ENCODE data around the gene AQP12B.
"Not testable (repeated sequence)": the region's sequence is repeated elsewhere in the genome, so short reads cannot be mapped to it uniquely, and the experiment has no call there.

Gene AQP12B

DNA sequence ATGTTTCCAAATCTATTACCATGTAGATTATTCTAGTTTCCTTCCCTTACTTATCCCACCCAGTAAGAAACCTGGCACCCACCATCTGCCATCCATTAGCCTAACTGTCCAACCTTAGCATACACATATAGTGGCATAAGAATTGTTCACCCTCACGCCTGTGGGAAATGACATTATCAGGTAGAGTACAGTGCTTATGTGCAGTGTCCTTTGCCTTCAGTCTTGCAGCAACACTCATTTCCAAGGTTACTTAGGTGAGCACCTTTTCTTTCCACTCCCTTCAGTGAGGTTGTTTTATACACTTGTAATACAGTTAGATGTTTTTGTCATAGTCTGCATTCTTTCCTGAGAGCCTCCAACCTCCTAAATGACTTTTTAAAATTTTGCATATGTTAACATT is 18.1 kb downstream of the AQP12B start:
- ATAC-seq (ENCODE audit: low read depth) = no peak
- Histone ChIP-seq H3K9me3 (ENCODE audit: severe bottlenecking) (no peaks in the 10 kb centered on the region), H3K27ac (ENCODE audit: poor library complexity, severe bottlenecking) (no peak overlapping the region), H3K36me3 (ENCODE audit: low read depth) (no peaks in the 10 kb centered on the region), H3K4me1 (ENCODE audit: insufficient read depth, poor library complexity, severe bottlenecking) (no peaks in the 10 kb centered on the region), H3K27me3 (ENCODE audit: insufficient read depth, poor library complexity, severe bottlenecking) (peaks cover 58% of the 10 kb centered on the region), H3K4me3 (ENCODE audit: severe bottlenecking) (no peak overlapping the region)
- TF ChIP-seq, protein P1, sequence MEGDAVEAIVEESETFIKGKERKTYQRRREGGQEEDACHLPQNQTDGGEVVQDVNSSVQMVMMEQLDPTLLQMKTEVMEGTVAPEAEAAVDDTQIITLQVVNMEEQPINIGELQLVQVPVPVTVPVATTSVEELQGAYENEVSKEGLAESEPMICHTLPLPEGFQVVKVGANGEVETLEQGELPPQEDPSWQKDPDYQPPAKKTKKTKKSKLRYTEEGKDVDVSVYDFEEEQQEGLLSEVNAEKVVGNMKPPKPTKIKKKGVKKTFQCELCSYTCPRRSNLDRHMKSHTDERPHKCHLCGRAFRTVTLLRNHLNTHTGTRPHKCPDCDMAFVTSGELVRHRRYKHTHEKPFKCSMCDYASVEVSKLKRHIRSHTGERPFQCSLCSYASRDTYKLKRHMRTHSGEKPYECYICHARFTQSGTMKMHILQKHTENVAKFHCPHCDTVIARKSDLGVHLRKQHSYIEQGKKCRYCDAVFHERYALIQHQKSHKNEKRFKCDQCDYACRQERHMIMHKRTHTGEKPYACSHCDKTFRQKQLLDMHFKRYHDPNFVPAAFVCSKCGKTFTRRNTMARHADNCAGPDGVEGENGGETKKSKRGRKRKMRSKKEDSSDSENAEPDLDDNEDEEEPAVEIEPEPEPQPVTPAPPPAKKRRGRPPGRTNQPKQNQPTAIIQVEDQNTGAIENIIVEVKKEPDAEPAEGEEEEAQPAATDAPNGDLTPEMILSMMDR (IDR thresholded peaks at IDR 0.05; ENCODE audit: poor library complexity, severe bottlenecking) = no peak
- no peak for DNase-seq (ENCODE audit: low spot score)

- Histone ChIP-seq H3K27me3 (ENCODE audit: insufficient read depth, poor library complexity, severe bottlenecking) (peaks cover 57% of the 10 kb centered on the region), H3K4me3 (ENCODE audit: severe bottlenecking) (no peak overlapping the region), H3K27ac (ENCODE audit: poor library complexity, severe bottlenecking) (no peak overlapping the region), H3K4me1 (ENCODE audit: insufficient read depth, poor library complexity, severe bottlenecking) (no peaks in the 10 kb centered on the region), H3K36me3 (ENCODE audit: low read depth) (no peaks in the 10 kb centered on the region), H3K9me3 (ENCODE audit: severe bottlenecking) (no peaks in the 10 kb centered on the region)
- ATAC-seq (ENCODE audit: low read depth) = no peak
- DNase-seq (ENCODE audit: low spot score) = no peak
- TF ChIP-seq, protein P1 (IDR thresholded peaks at IDR 0.05; ENCODE audit: poor library complexity, severe bottlenecking) = no peak
These were observed 19.0 kb downstream of the AQP12B start for GRCh38 chr2:240663546-240664190.

DNA sequence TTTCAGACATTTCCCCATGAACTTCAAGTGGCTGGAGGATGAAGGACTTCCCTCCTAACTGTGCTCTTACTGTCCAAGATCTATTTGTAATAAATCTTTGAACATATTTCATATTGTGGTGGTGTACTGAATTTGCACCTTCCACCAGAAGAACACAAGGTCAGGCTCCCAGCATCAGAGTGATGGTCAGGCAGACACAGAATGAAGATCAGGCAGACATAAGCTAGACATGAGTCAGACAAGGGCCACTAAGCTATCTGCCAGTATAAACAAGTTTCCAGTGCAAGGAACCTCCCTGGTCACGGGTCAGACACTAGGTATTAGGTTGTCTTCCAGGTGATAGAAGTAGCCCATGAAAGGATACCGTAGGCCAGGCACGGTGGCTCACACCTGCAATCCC is 20.0 kb downstream of the AQP12B start:
- TF ChIP-seq, protein P1 (IDR thresholded peaks at IDR 0.05; ENCODE audit: poor library complexity, severe bottlenecking) = no peak
- DNase-seq (ENCODE audit: low spot score) (no peak), ATAC-seq (ENCODE audit: low read depth) (no peak)
- Histone ChIP-seq H3K4me1 (ENCODE audit: insufficient read depth, poor library complexity, severe bottlenecking) (no peaks in the 10 kb centered on the region), H3K27ac (ENCODE audit: poor library complexity, severe bottlenecking) (no peak overlapping the region), H3K4me3 (ENCODE audit: severe bottlenecking) (no peak overlapping the region), H3K9me3 (ENCODE audit: severe bottlenecking) (no peaks in the 10 kb centered on the region), H3K27me3 (ENCODE audit: insufficient read depth, poor library complexity, severe bottlenecking) (peaks cover 47% of the 10 kb centered on the region), H3K36me3 (ENCODE audit: low read depth) (no peaks in the 10 kb centered on the region)

- H3K27me3 ChIP-seq (ENCODE audit: insufficient read depth, poor library complexity, severe bottlenecking) = peaks cover 20% of the 10 kb centered on the region
- H3K9me3 ChIP-seq (ENCODE audit: severe bottlenecking); H3K27ac ChIP-seq (ENCODE audit: poor library complexity, severe bottlenecking); H3K36me3 ChIP-seq (ENCODE audit: low read depth); H3K4me3 ChIP-seq (ENCODE audit: severe bottlenecking); ATAC-seq (ENCODE audit: low read depth); DNase-seq (ENCODE audit: low spot score); H3K4me1 ChIP-seq (ENCODE audit: insufficient read depth, poor library complexity, severe bottlenecking): not testable (repeated sequence)
These were observed 22.8 kb downstream of the AQP12B start for GRCh38 chr2:240659883-240660282.

DNA sequence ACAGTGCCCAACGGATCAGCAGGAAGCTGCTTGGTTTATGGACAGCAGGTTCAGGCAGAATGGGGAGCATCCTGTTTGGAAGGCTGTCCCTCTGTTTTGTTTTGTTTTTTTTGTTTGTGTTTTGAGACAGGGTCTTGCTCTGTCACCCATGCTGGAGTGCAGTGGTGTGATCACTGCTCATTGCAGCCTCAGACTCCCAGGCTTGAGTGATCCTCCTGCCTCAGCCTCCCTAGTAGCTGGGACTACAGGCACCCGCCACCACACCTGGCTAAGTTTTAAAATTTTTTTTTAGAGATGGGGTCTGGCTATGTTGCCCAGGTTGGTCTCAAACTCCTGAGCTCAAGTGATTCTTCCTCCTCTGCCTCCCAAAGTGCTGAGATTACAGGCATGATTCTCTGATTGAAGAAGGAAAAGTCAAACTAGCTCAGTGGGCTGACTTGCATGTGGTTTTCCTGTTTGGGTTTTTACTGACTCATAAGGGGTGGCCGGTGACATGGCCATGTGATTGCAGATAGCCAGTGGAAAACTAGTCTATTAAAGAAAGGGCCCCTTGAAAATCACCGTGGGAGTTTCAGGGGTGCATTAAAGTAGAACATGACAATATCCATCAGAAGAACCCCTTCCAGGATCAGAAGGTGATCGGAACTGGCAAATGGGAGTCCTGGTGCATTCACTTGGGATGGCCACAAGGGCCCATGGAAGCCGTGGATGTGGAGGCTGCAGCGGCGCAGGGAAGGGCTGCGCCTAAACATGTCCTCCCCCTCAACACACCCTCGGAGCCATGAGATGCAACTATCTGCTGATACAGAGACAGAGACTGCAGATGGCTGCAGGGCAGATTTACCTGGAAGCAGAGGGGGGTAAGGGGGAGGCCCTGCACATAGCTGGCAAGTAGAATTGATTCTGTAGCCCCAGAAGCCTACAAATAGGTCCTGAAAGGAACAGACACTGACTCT is 26.5 kb downstream of the AQP12B start:
- Histone ChIP-seq H3K27me3 (ENCODE audit: insufficient read depth, poor library complexity, severe bottlenecking) (peaks cover 6% of the 10 kb centered on the region), H3K4me3 (ENCODE audit: severe bottlenecking) (no peak overlapping the region), H3K4me1 (ENCODE audit: insufficient read depth, poor library complexity, severe bottlenecking) (no peaks in the 10 kb centered on the region), H3K9me3 (ENCODE audit: severe bottlenecking) (no peaks in the 10 kb centered on the region), H3K36me3 (ENCODE audit: low read depth) (no peaks in the 10 kb centered on the region), H3K27ac (ENCODE audit: poor library complexity, severe bottlenecking) (no peak overlapping the region)
- no peak for ATAC-seq (ENCODE audit: low read depth)
- TF ChIP-seq, protein P1 (IDR thresholded peaks at IDR 0.05; ENCODE audit: poor library complexity, severe bottlenecking) = no peak
- no peak for DNase-seq (ENCODE audit: low spot score)

Data from RWPE2 (cell line).